HG02642 (cell line): ENCODE measurements around the gene PRAMEF26.
"Not testable (repeated sequence)": the region's sequence is repeated elsewhere in the genome, so short reads cannot be mapped to it uniquely, and the experiment has no call there.

Source experiments
- ATAC-seq: cut with Tn5 transposase; IDR thresholded peaks from one replicate; pipeline ENCODE4 v1.9.1; 2021; ENCODE audit warnings: mild to moderate bottlenecking; ENCODE audit not compliant: unreplicated experiment, poor library complexity

PRAMEF26 gene

GRCh38 chr1:13155909-13156308 is at the start of gene PRAMEF26:
PRAMEF26 (minus strand) TSS chr1:13156009; CDS start chr1:13153095, 2,914 bp downstream.
- ATAC-seq: not testable (repeated sequence)

GRCh38 chr1:13201309-13201708 is 45.5 kb upstream of the PRAMEF26 start, which contains the start of gene PRAMEF13:
PRAMEF13 (minus strand) TSS chr1:13201409; CDS start chr1:13199589, 1,820 bp downstream.
- ATAC-seq: not testable (repeated sequence)

GRCh38 chr1:13171548-13171947 is 15.7 kb upstream of the PRAMEF26 start, which contains the start of gene PRAMEF9:
PRAMEF9 (plus strand) TSS chr1:13171848; CDS start chr1:13175281, 3,433 bp downstream.
- not testable (repeated sequence) for ATAC-seq

GRCh38 chr1:13165531-13165930 is 9.7 kb upstream of the PRAMEF26 start, which contains the start of gene HNRNPCL4:
HNRNPCL4 (minus strand) TSS chr1:13165631; CDS start chr1:13165467, 164 bp downstream.
- not testable (repeated sequence) for ATAC-seq

- ATAC-seq: not testable (repeated sequence)
These were observed 39.1 kb downstream of the PRAMEF26 start, which contains the start of gene HNRNPCL2 for GRCh38 chr1:13116754-13117153. HNRNPCL2 (minus strand) TSS chr1:13116854; CDS start chr1:13116400, 454 bp downstream.
